C4-2B (cell line): ENCODE data around the gene REST.

ENCODE experiments used
- CTCF ChIP-seq: fragments of 450-650 bp; conservative IDR thresholded peaks from 2 replicates; pipeline ENCODE4 v1.5.1; 2017; ENCODE audit warnings: mild to moderate bottlenecking
- ZFX ChIP-seq: fragments of 450-650 bp; IDR thresholded peaks from 2 replicates; pipeline ENCODE4 v1.6.1; 2017

DNA sequence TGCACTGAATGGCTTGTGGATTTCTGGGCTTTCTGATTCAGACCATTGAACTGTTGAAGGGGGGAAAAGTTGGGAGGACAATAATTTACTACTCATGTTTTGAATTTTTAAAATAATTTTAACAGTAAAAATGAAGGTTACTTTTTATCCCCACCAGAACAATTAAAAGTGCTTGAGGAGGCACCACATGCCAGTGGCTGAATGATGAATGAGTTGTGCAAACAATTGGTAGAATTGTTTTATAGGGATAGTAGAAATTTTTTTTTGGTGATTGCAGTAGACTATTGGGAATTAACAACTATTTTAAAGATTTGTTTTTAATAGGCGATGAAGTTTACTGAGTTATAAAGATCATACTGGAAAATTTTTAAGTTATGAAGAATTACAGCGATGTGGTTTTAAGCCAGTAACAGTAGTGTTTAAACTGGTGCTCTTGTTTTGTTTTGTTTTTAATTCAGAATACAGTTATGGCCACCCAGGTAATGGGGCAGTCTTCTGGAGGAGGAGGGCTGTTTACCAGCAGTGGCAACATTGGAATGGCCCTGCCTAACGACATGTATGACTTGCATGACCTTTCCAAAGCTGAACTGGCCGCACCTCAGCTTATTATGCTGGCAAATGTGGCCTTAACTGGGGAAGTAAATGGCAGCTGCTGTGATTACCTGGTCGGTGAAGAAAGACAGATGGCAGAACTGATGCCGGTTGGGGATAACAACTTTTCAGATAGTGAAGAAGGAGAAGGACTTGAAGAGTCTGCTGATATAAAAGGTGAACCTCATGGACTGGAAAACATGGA is 2.7 kb downstream of the REST start:
- TF ChIP-seq CTCF = no peak
- TF ChIP-seq ZFX = no peak
